H9 (cell line): ENCODE measurements around the gene TMEM69. TPM values are rescaled to one million over a fixed set of nuclear protein-coding genes. Genes with fewer than 3 reads are reported as not detected.
"Not testable (repeated sequence)": the region's sequence is repeated elsewhere in the genome, so short reads cannot be mapped to it uniquely, and the experiment has no call there.

Experiments used
- DNase-seq: peaks from one replicate; pipeline ENCODE4 v3.0.0-alpha.2; 2017
- H2AFZ ChIP-seq: one replicate; pipeline ENCODE4 v1.6.1; 2013; ENCODE audit warnings: mild to moderate bottlenecking, low read length, control low read depth, moderate library complexity
- H2AK5ac ChIP-seq: 2 replicates; pipeline ENCODE4 v1.6.1; 2013; ENCODE audit warnings: low read length, control low read depth, mixed read lengths; ENCODE audit not compliant: insufficient read length
- H2BK120ac ChIP-seq: one replicate; pipeline ENCODE4 v1.6.1; 2013; ENCODE audit warnings: low read depth, mild to moderate bottlenecking, low read length, control low read depth, inconsistent platforms; ENCODE audit not compliant: poor library complexity, severe bottlenecking
- H2BK12ac ChIP-seq: 2 replicates; pipeline ENCODE4 v1.6.1; 2013; ENCODE audit warnings: low read length, control low read depth, mixed read lengths, low read depth; ENCODE audit not compliant: insufficient read length
- H2BK15ac ChIP-seq: 2 replicates; pipeline ENCODE4 v1.6.1; 2013; ENCODE audit warnings: low read depth, low read length, control low read depth
- H2BK20ac ChIP-seq: one replicate; pipeline ENCODE4 v1.6.1; 2013; ENCODE audit warnings: low read depth, mild to moderate bottlenecking, low read length, control low read depth, inconsistent platforms; ENCODE audit not compliant: poor library complexity, severe bottlenecking
- H2BK5ac ChIP-seq: 2 replicates; pipeline ENCODE4 v1.6.1; 2013; ENCODE audit warnings: low read length, control low read depth, mixed read lengths; ENCODE audit not compliant: insufficient read length
- H3K14ac ChIP-seq: 2 replicates; pipeline ENCODE4 v1.6.1; 2013; ENCODE audit warnings: low read length, control low read depth; ENCODE audit not compliant: insufficient read depth
- H3K18ac ChIP-seq: 2 replicates; pipeline ENCODE4 v1.6.1; 2013; ENCODE audit warnings: low read depth, mild to moderate bottlenecking, mixed read lengths, low read length, control low read depth; ENCODE audit not compliant: insufficient read length
- H3K23ac ChIP-seq: 2 replicates; pipeline ENCODE4 v1.6.1; 2013; ENCODE audit warnings: low read length, control low read depth, mixed read lengths, low read depth; ENCODE audit not compliant: insufficient read length
- H3K23me2 ChIP-seq: 2 replicates; pipeline ENCODE4 v1.6.1; 2013; ENCODE audit warnings: low read depth, mild to moderate bottlenecking, mixed read lengths, low read length, control low read depth; ENCODE audit not compliant: insufficient read length, poor library complexity, severe bottlenecking
- H3K27ac ChIP-seq: 2 replicates; pipeline ENCODE4 v1.5.1; 2013; ENCODE audit warnings: low read length, control low read depth, mixed read lengths, low read depth; ENCODE audit not compliant: insufficient read length
- H3K27me3 ChIP-seq: 2 replicates; pipeline ENCODE4 v1.6.1; 2013; ENCODE audit warnings: low read length, control low read depth, inconsistent platforms; ENCODE audit not compliant: insufficient read depth
- H3K4ac ChIP-seq: 2 replicates; pipeline ENCODE4 v1.6.1; 2013; ENCODE audit warnings: low read depth, mild to moderate bottlenecking, control low read depth, inconsistent platforms, low read length, moderate library complexity
- H3K4me1 ChIP-seq: 2 replicates; pipeline ENCODE4 v1.6.1; 2013; ENCODE audit warnings: low read length, control low read depth, inconsistent platforms; ENCODE audit not compliant: insufficient read depth
- H3K4me2 ChIP-seq: 2 replicates; pipeline ENCODE4 v1.6.1; 2013; ENCODE audit warnings: low read length, control low read depth, mixed read lengths; ENCODE audit not compliant: insufficient read length, insufficient read depth
- H3K56ac ChIP-seq: 2 replicates; pipeline ENCODE4 v1.6.1; 2013; ENCODE audit warnings: low read depth, mild to moderate bottlenecking, mixed read lengths, low read length, control low read depth; ENCODE audit not compliant: insufficient read length
- H3K79me1 ChIP-seq: 2 replicates; pipeline ENCODE4 v1.6.1; 2013; ENCODE audit warnings: low read depth, mild to moderate bottlenecking, moderate library complexity, low read length, control low read depth, inconsistent platforms; ENCODE audit not compliant: insufficient read depth, poor library complexity, severe bottlenecking
- H3K79me2 ChIP-seq: 2 replicates; pipeline ENCODE4 v1.6.1; 2013; ENCODE audit warnings: low read length, control low read depth, inconsistent platforms; ENCODE audit not compliant: insufficient read depth
- H3K9ac ChIP-seq: 2 replicates; pipeline ENCODE4 v1.6.1; 2013; ENCODE audit warnings: low read length, control low read depth, mixed read lengths; ENCODE audit not compliant: insufficient read length; ENCODE audit errors: extremely low read depth
- H3K9me3 ChIP-seq: one replicate; pipeline ENCODE4 v1.6.1; 2013; ENCODE audit warnings: low read depth, low read length, inconsistent platforms; ENCODE audit not compliant: control insufficient read depth
- H3T11ph ChIP-seq: one replicate; pipeline ENCODE4 v1.6.1; 2013; ENCODE audit warnings: mild to moderate bottlenecking, low read length, control low read depth, inconsistent platforms
- H4K20me1 ChIP-seq: one replicate; pipeline ENCODE4 v1.6.1; 2013; ENCODE audit not compliant: control insufficient read depth, insufficient read length, insufficient read depth
- H4K5ac ChIP-seq: 2 replicates; pipeline ENCODE4 v1.6.1; 2013; ENCODE audit warnings: low read depth, mild to moderate bottlenecking, mixed read lengths, low read length, control low read depth; ENCODE audit not compliant: insufficient read length
- H4K8ac ChIP-seq: replicated peaks from 2 replicates; pipeline ENCODE4 v1.6.1; 2013; ENCODE audit warnings: low read length, control low read depth, mixed read lengths, low read depth; ENCODE audit not compliant: insufficient read length
- H4K91ac ChIP-seq: 2 replicates; pipeline ENCODE4 v1.6.1; 2013; ENCODE audit warnings: low read depth, mild to moderate bottlenecking, moderate library complexity, mixed read lengths, low read length, control low read depth; ENCODE audit not compliant: insufficient read length
- H3K27ac Mint-ChIP-seq, 3 experiments: 2 replicates in 2 of 3; 3 replicates in 1 of 3; pipeline ENCODE4 v1.8.0; 2020 to 2021; ENCODE audit warnings: mixed read lengths in 3 of 3, mild to moderate bottlenecking in 1 of 3, moderate library complexity in 1 of 3
- H3K27me3 Mint-ChIP-seq: 2 replicates; pipeline ENCODE4 v1.8.0; 2021; ENCODE audit warnings: low read depth, mild to moderate bottlenecking, moderate library complexity, mixed read lengths
- H3K36me3 Mint-ChIP-seq, 3 experiments: 2 replicates in 2 of 3; 3 replicates in 1 of 3; pipeline ENCODE4 v1.8.0; 2020 to 2021; ENCODE audit warnings: low read depth in 3 of 3, mixed read lengths in 3 of 3; ENCODE audit not compliant: insufficient read depth in 1 of 3
- H3K4me1 Mint-ChIP-seq, 2 experiments: 2 replicates each; pipeline ENCODE4 v1.8.0; 2020; ENCODE audit warnings: mixed read lengths in 2 of 2
- H3K4me3 Mint-ChIP-seq, 2 experiments: 2 replicates in 1 of 2; 3 replicates in 1 of 2; pipeline ENCODE4 v1.8.0; 2020 to 2021; ENCODE audit warnings: mild to moderate bottlenecking in 2 of 2, mixed read lengths in 2 of 2, moderate library complexity in 1 of 2
- H3K9me3 Mint-ChIP-seq, 2 experiments: 2 replicates in 1 of 2; 3 replicates in 1 of 2; pipeline ENCODE4 v1.8.0; 2020; ENCODE audit warnings: mild to moderate bottlenecking in 2 of 2, mixed read lengths in 2 of 2, moderate library complexity in 1 of 2
- WGBS: extraction: QIAGEN DNeasy Blood & Tissue Kit; methylation state at CpG from one replicate; pipeline ENCODE4 v1.1.7; 2013; ENCODE audit warnings: missing lambda C conversion rate, low lambda C conversion rate, mixed read lengths; ENCODE audit not compliant: insufficient read length; ENCODE audit errors: extremely low coverage; 5-methylcytosine and 5-hydroxymethylcytosine counted together
- total RNA-seq: library from RNA; stranded (reverse); gene quantifications from 2 replicates; pipeline ENCODE4 v1.2.1, GENCODE V29; 2021
- TF ChIP-seq, protein P1 (sequence below): fragments of 200-600 bp; sonication (generic); conservative IDR thresholded peaks from 3 replicates; pipeline ENCODE4 v1.8.0; 2021; ENCODE audit warnings: antibody characterized with exemption, mild to moderate bottlenecking

Gene TMEM69
- total RNA-seq, 1 experiment from 2014 or later = 30.7 TPM

DNA sequence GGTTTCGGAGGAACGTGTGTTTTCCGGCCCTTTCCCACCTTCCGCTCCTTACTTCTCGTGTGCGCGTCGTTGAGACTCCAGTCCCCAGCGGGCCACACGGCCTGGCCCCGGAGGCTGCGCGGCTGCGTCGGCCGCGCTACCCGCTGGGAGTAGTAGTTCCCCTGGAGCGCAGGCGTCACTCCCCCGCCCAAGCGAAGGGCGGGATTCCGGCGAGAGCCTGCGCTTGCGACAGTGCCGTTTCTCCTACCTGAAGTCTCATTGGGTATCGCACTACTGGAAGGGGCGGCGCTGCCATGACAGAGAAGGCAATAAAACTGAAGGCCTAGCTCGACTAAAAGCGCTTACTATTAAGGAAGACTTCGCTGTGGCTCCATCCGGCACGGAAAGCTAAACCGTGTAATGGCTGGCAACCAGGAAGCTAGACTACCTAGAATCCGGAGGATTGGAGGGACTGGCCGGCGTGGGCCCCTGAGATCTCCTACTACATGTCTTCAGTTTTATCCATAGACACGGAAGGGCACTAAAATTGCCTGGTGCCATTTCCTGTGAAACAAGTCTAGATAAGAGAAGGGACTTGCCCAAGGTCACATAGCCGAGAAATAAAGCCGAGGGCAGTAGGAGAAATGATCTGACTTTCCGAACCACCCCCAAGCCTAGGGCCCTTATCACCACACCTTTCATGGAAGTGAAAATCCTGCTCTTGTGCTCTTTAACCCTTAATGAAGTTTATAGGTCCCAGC is 797 bp upstream of the TMEM69 start:
- peak overlapping the region; percentile 92 for H3K4me2 ChIP-seq
- H3K79me2 ChIP-seq = peaks cover 27% of the 10 kb centered on the region; the same call in 1 of the 2 replicates
- no peak overlapping the region for H2BK5ac ChIP-seq
- peak overlapping the region; percentile 84 for H3K27ac ChIP-seq
- H2BK12ac ChIP-seq = peak overlapping the region; percentile 17
- no peaks in the 10 kb centered on the region for H3K27me3 ChIP-seq
- no peak overlapping the region for H4K5ac ChIP-seq
- Mint-ChIP-seq H3K9me3 (peaks cover 0 to 2% of the 10 kb centered on the region in 2 experiments; a peak in 1 of 5 replicates), H3K27ac (peak overlapping the region; percentile 99 to 100 (median 100)), H3K27me3 (no peaks in the 10 kb centered on the region), H3K36me3 (peaks cover 2 to 23% (median 17%) of the 10 kb centered on the region in 3 experiments; a peak in 6 of 7 replicates), H3K4me1 (peaks cover 27 to 32% of the 10 kb centered on the region in 2 experiments), H3K4me3 (peak overlapping the region; percentile 99 to 100)
- no peak overlapping the region for H3K4ac ChIP-seq
- TF ChIP-seq, protein P1, sequence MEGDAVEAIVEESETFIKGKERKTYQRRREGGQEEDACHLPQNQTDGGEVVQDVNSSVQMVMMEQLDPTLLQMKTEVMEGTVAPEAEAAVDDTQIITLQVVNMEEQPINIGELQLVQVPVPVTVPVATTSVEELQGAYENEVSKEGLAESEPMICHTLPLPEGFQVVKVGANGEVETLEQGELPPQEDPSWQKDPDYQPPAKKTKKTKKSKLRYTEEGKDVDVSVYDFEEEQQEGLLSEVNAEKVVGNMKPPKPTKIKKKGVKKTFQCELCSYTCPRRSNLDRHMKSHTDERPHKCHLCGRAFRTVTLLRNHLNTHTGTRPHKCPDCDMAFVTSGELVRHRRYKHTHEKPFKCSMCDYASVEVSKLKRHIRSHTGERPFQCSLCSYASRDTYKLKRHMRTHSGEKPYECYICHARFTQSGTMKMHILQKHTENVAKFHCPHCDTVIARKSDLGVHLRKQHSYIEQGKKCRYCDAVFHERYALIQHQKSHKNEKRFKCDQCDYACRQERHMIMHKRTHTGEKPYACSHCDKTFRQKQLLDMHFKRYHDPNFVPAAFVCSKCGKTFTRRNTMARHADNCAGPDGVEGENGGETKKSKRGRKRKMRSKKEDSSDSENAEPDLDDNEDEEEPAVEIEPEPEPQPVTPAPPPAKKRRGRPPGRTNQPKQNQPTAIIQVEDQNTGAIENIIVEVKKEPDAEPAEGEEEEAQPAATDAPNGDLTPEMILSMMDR = no peak
- DNase-seq = peak; percentile 98
- H3K18ac ChIP-seq = peak overlapping the region; percentile 78
- H4K20me1 ChIP-seq = no peaks in the 10 kb centered on the region
- H4K8ac ChIP-seq = no peak overlapping the region
- H2BK120ac ChIP-seq = no peak overlapping the region
- no peak overlapping the region for H2AK5ac ChIP-seq
- H2BK20ac ChIP-seq = no peak overlapping the region
- WGBS = no CpG with 5 or more reads among the region's 44 CpGs
- no peak overlapping the region for H2AFZ ChIP-seq
- H3K23me2 ChIP-seq = peaks cover 10% of the 10 kb centered on the region
- no peaks in the 10 kb centered on the region for H3K79me1 ChIP-seq
- H4K91ac ChIP-seq = no peak overlapping the region
- H3K56ac ChIP-seq = no peak overlapping the region
- no peak overlapping the region for H3K23ac ChIP-seq
- peak overlapping the region; percentile 88 for H3K9ac ChIP-seq
- no peaks in the 10 kb centered on the region for H3K9me3 ChIP-seq
- H3T11ph ChIP-seq = no peak overlapping the region
- H3K14ac ChIP-seq = peak overlapping the region; percentile 65
- peaks cover 2% of the 10 kb centered on the region; the same call in 1 of the 2 replicates for H3K4me1 ChIP-seq
- H2BK15ac ChIP-seq = no peak overlapping the region

DNA sequence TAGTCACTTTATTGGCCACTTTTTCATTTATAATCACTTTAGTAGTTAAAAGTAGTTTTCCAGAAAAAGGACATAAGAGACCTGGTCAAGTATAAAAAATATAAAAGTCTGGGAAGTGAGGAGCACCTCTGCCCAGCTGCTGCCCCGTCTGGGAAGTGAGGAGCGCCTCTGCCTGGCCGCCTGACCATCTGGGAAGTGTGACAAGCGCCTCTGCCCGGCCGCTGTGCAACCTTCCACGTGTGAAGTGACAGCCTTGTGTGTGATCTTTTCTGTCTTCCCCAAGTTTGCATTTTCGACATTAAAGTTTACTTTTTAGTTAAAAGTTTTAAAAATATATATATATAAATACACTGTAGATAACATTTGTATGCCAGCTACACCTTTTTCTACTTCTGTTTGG is 5.8 kb downstream of the TMEM69 start:
- not testable (repeated sequence) for H3K27ac Mint-ChIP-seq, H3K4ac ChIP-seq, H3K23ac ChIP-seq, H2BK15ac ChIP-seq, H2BK120ac ChIP-seq, H3K4me3 Mint-ChIP-seq, H3K9me3 Mint-ChIP-seq, H3K4me1 ChIP-seq, H3K27me3 ChIP-seq, H3K27ac ChIP-seq, H3K23me2 ChIP-seq, H3K14ac ChIP-seq, H3K79me2 ChIP-seq, H2BK5ac ChIP-seq, H3K4me1 Mint-ChIP-seq, H3K9me3 ChIP-seq, H3K18ac ChIP-seq, H3K9ac ChIP-seq, H2AK5ac ChIP-seq, DNase-seq, H3K4me2 ChIP-seq, H2BK12ac ChIP-seq, H3K56ac ChIP-seq, H4K8ac ChIP-seq, H2AFZ ChIP-seq, H3K27me3 Mint-ChIP-seq, H3K79me1 ChIP-seq, H4K91ac ChIP-seq, H4K5ac ChIP-seq, H3T11ph ChIP-seq, H4K20me1 ChIP-seq, H2BK20ac ChIP-seq
- H3K36me3 Mint-ChIP-seq = peaks cover 12 to 36% (median 35%) of the 10 kb centered on the region in 3 experiments; a peak in 6 of 7 replicates
- no CpG with 5 or more reads among the region's 8 CpGs for WGBS
